Upper lobe of left lung (tissue), 4 donors: Measurements from ENCODE around the gene FGGY.

Experiments used
- POLR2A ChIP-seq, 4 donors: fragments of 450-650 bp; IDR thresholded peaks; one replicate each; pipeline ENCODE4 v1.5.1; 2016 to 2017; ENCODE audit warnings: antibody characterized with exemption in 4 of 4, mild to moderate bottlenecking in 2 of 4
- POLR2AphosphoS5 ChIP-seq, 2 donors: sonication (generic); formaldehyde crosslinking; IDR thresholded peaks; one replicate each; pipeline ENCODE4 v1.5.1; 2017; ENCODE audit warnings: antibody characterized with exemption in 2 of 2
- TF ChIP-seq, protein P1 (sequence below), 6 experiments: fragments of 450-650 bp in 4 of 6; fragments of 200-600 bp in 2 of 6; sonication (generic) in 2 of 6; IDR thresholded peaks; one replicate each; pipeline ENCODE4 v1.5.1; 2016 to 2019; ENCODE audit warnings: antibody characterized with exemption in 6 of 6

- TF ChIP-seq, protein P1, sequence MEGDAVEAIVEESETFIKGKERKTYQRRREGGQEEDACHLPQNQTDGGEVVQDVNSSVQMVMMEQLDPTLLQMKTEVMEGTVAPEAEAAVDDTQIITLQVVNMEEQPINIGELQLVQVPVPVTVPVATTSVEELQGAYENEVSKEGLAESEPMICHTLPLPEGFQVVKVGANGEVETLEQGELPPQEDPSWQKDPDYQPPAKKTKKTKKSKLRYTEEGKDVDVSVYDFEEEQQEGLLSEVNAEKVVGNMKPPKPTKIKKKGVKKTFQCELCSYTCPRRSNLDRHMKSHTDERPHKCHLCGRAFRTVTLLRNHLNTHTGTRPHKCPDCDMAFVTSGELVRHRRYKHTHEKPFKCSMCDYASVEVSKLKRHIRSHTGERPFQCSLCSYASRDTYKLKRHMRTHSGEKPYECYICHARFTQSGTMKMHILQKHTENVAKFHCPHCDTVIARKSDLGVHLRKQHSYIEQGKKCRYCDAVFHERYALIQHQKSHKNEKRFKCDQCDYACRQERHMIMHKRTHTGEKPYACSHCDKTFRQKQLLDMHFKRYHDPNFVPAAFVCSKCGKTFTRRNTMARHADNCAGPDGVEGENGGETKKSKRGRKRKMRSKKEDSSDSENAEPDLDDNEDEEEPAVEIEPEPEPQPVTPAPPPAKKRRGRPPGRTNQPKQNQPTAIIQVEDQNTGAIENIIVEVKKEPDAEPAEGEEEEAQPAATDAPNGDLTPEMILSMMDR (IDR thresholded peaks at IDR 0.05), result no peak
- TF ChIP-seq POLR2AphosphoS5 (IDR thresholded peaks at IDR 0.05), result no peak
- TF ChIP-seq POLR2A (IDR thresholded peaks at IDR 0.05), result no peak
These were observed 442.2 kb downstream of the FGGY start for GRCh38 chr1:59739111-59739510.
